ENCODE results near the gene SMG6. TPM values are rescaled to one million over a fixed set of nuclear protein-coding genes. Genes with fewer than 3 reads are reported as not detected.

Gene SMG6
- total and polyA plus RNA-seq, 2 of the 8 experiments (the other 6 are each of a cell fraction or from before 2014, with no cell fraction given): 18.5 to 25.2 TPM

GRCh38 chr17:2054512-2055291, 248.9 kb downstream of the SMG6 start, which contains the start of gene HIC1 (continued):
- no peak for TF ChIP-seq BCL11A (IDR thresholded peaks at IDR 0.05; ENCODE audit: low read depth in 2 of 2, low read length in 2 of 2)
- peak; percentile 59 for TF ChIP-seq KDM4A (IDR thresholded peaks at IDR 0.05; ENCODE audit: low read depth, low read length, severe bottlenecking)
- TF ChIP-seq SIN3A (conservative IDR thresholded peaks at IDR 0.05 in 1 of 2, IDR thresholded peaks at IDR 0.05 in 1 of 2; ENCODE audit: low read depth in 1 of 2, low read length in 2 of 2): peak in 1 of 2 experiments; percentile 16; a peak in 1 of 4 replicates
- peak; percentile 44; the same call in 1 of the 2 replicates for TF ChIP-seq TAF1 (IDR thresholded peaks at IDR 0.05; ENCODE audit: low read depth, low read length)
- TF ChIP-seq TBP (IDR thresholded peaks at IDR 0.05; ENCODE audit: low read depth, low read length): no peak
- no peak for TF ChIP-seq ATF3 (IDR thresholded peaks at IDR 0.05; ENCODE audit: insufficient read depth, low read depth, low read length)
- TF ChIP-seq BACH1 (IDR thresholded peaks at IDR 0.05; ENCODE audit: low read length): 0 out of 2 replicates have a peak, but pooled peaks have one; percentile 8
- no peak for TF ChIP-seq BRCA1 (IDR thresholded peaks at IDR 0.05; ENCODE audit: low read depth, low read length)
- TF ChIP-seq RAD21 (IDR thresholded peaks at IDR 0.05 in 1 of 2, conservative IDR thresholded peaks at IDR 0.05 in 1 of 2; ENCODE audit: low read depth in 2 of 2, low read length in 2 of 2): peak; percentile 77 to 89
- 0 out of 3 replicates have a peak, but pooled peaks of 1 of the 2 experiments have one; percentile 12 for TF ChIP-seq EP300 (IDR thresholded peaks at IDR 0.05; ENCODE audit: borderline replicate concordance in 1 of 2, low read depth in 2 of 2, low read length in 2 of 2)
- no peak for TF ChIP-seq CTBP2 (IDR thresholded peaks at IDR 0.05; ENCODE audit: borderline replicate concordance, insufficient read depth, insufficient read length, low read length)
